ENCODE measurements around the gene ZNF541. TPM values are rescaled to one million over a fixed set of nuclear protein-coding genes. Genes with fewer than 3 reads are reported as not detected.

The ZNF541 gene
- total RNA-seq, 6 donors from 2014 or later: 0.20 to 2.1 (median 0.42) TPM

- peaks cover 0 to 4% (median 0%) of the 10 kb centered on the region in 4 donors for H3K36me3 ChIP-seq
- TF ChIP-seq EP300 (IDR thresholded peaks at IDR 0.05): no peak
- H3K4me1 ChIP-seq: peaks cover 31 to 54% (median 42%) of the 10 kb centered on the region in 4 donors
- H3K4me3 ChIP-seq: peak overlapping the region in 3 of 4 donors; percentile 67 to 98 (median 96)
- no peaks in the 10 kb centered on the region for H3K27me3 ChIP-seq
- 49 to 56% methylated on average over 7 of the region's 7 CpGs for WGBS, 2 donors
- ATAC-seq (ENCODE audit: low FRiP score in 2 of 2): no peak
- no peak for DNase-seq
- H3K9me3 ChIP-seq: no peaks in the 10 kb centered on the region
- H3K27ac ChIP-seq: peak overlapping the region; percentile 94 to 100 (median 97)
Observed at GRCh38 chr19:47610902-47611301, 38.0 kb upstream of the ZNF541 start.

- peaks cover 0 to 4% (median 0%) of the 10 kb centered on the region in 4 donors for H3K36me3 ChIP-seq
- H3K4me3 ChIP-seq: peak overlapping the region; percentile 67 to 98 (median 96)
- peak overlapping the region; percentile 94 to 100 (median 97) for H3K27ac ChIP-seq
- ATAC-seq (ENCODE audit: low FRiP score in 2 of 2) (peak in 1 of 2 donors; percentile 23), DNase-seq (peak; percentile 69 to 91)
- H3K4me1 ChIP-seq: peaks cover 31 to 47% (median 42%) of the 10 kb centered on the region in 4 donors
- TF ChIP-seq POLR2A (IDR thresholded peaks at IDR 0.05): peak in 1 of 4 donors; percentile 61
- peak; percentile 9 to 20 for TF ChIP-seq POLR2AphosphoS5 (IDR thresholded peaks at IDR 0.05)
- TF ChIP-seq EP300 (IDR thresholded peaks at IDR 0.05): no peak
- TF ChIP-seq CTCF (IDR thresholded peaks at IDR 0.05): peak in 3 of 6 experiments; percentile 6 to 45 (median 12)
- WGBS, 2 donors: 1% methylated on average over 18 to 20 of the region's 50 CpGs
- no peaks in the 10 kb centered on the region for H3K9me3 ChIP-seq
- H3K27me3 ChIP-seq: no peaks in the 10 kb centered on the region
Observed at GRCh38 chr19:47609906-47610894, 37.3 kb upstream of the ZNF541 start.

GRCh38 chr19:47608969-47609905, 36.3 kb upstream of the ZNF541 start, which contains the start of gene BICRA:
Gene BICRA, plus strand, starts transcription at chr19:47609134. Its CDS starts 64,441 bp downstream, at chr19:47673575.
- peaks cover 0 to 4% (median 0%) of the 10 kb centered on the region in 4 donors for H3K36me3 ChIP-seq
- TF ChIP-seq POLR2AphosphoS5 (IDR thresholded peaks at IDR 0.05): peak; percentile 12 to 22
- TF ChIP-seq POLR2A (IDR thresholded peaks at IDR 0.05): no peak
- no peak for TF ChIP-seq EP300 (IDR thresholded peaks at IDR 0.05)
- no peak for TF ChIP-seq CTCF (IDR thresholded peaks at IDR 0.05)
- H3K4me3 ChIP-seq: peak within 1 kb of the TSS; percentile 67 to 98 (median 96)
- H3K27ac ChIP-seq: peak within 1 kb of the TSS; percentile 94 to 100 (median 97)
- peaks cover 31 to 46% (median 42%) of the 10 kb centered on the region in 4 donors for H3K4me1 ChIP-seq
- H3K27me3 ChIP-seq: no peaks in the 10 kb centered on the region
- WGBS, 2 donors: 0% methylated on average over 11 to 22 of the region's 94 CpGs
- H3K9me3 ChIP-seq: no peaks in the 10 kb centered on the region
- ATAC-seq (ENCODE audit: low FRiP score in 2 of 2): peak; percentile 80 to 84
- peak; percentile 87 to 97 for DNase-seq

GRCh38 chr19:47608074-47608918, 35.3 kb upstream of the ZNF541 start:
- peak overlapping the region; percentile 67 to 98 (median 93) for H3K4me3 ChIP-seq
- H3K27me3 ChIP-seq: no peaks in the 10 kb centered on the region
- no peak for TF ChIP-seq EP300 (IDR thresholded peaks at IDR 0.05)
- peak in 3 of 4 donors; percentile 76 to 92 (median 82) for TF ChIP-seq POLR2A (IDR thresholded peaks at IDR 0.05)
- peak; percentile 71 to 93 for TF ChIP-seq POLR2AphosphoS5 (IDR thresholded peaks at IDR 0.05)
- TF ChIP-seq CTCF (IDR thresholded peaks at IDR 0.05): peak in 5 of 6 experiments; percentile 27 to 68 (median 56)
- 0 to 1% methylated on average over 32 to 37 of the region's 94 CpGs for WGBS, 2 donors
- peaks cover 29 to 42% (median 39%) of the 10 kb centered on the region in 4 donors for H3K4me1 ChIP-seq
- peak overlapping the region; percentile 94 to 100 (median 97) for H3K27ac ChIP-seq
- H3K9me3 ChIP-seq: no peaks in the 10 kb centered on the region
- peaks cover 0 to 4% (median 0%) of the 10 kb centered on the region in 4 donors for H3K36me3 ChIP-seq
- DNase-seq (peak; percentile 95 to 99), ATAC-seq (ENCODE audit: low FRiP score in 2 of 2) (peak; percentile 94 to 96)

Measured in upper lobe of left lung (tissue), 6 donors.